ENCODE measurements around the gene SAFB.

The SAFB gene

GRCh38 chr19:5677580-5677979 lies 54.7 kb downstream of the SAFB start:
- no peak for DNase-seq (ENCODE audit: low read depth, low spot score)
- Histone ChIP-seq H3K9me3 (ENCODE audit: control insufficient read depth, insufficient read depth, low read length) (no peaks in the 10 kb centered on the region), H3K27ac (ENCODE audit: low read length) (no peak overlapping the region), H3K4me1 (ENCODE audit: control insufficient read depth, insufficient read depth, low read length) (peaks cover 2% of the 10 kb centered on the region), H3K27me3 (ENCODE audit: control insufficient read depth, insufficient read depth, low read length) (no peaks in the 10 kb centered on the region), H3K36me3 (ENCODE audit: control insufficient read depth, insufficient read depth, low read length) (no peaks in the 10 kb centered on the region), H3K4me3 (ENCODE audit: low read length) (no peak overlapping the region)
- no CpG with 5 or more reads among the region's 9 CpGs for WGBS (ENCODE audit: insufficient coverage, insufficient read length)

DNA sequence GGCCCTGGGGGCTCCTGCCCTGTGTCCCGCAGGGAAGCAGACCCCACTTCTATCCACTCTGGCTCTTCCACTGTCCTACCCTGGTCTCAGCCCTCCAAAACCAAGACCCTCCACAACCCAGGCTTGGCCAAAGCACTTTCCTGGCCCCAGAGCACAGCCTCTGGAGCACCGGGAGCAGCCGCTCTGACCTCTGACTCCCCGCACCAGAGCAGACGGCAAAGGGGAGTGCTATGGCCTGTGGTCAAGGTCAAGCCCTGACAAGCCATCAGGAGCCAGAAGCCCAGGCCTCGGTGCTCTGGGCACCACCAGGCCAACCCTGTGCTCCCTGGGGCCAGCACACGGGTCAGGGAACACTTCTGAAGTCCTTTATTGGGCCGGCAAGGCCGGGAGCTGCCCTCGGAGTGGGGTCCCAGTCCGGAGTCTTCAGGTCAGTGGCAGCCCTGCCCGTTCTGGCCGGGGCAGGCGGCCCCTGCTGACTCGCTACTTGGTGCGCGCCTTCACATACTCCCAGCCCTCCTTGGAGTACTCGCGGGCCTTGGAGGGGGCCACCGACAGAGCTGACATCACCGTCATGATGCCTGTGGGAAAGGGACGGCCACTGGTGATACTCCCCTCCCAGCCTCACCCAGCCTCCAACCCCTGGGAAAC lies 55.3 kb downstream of the SAFB start:
- no CpG with 5 or more reads among the region's 22 CpGs for WGBS (ENCODE audit: insufficient coverage, insufficient read length)
- Histone ChIP-seq H3K4me1 (ENCODE audit: control insufficient read depth, insufficient read depth, low read length) (peaks cover 2% of the 10 kb centered on the region), H3K27ac (ENCODE audit: low read length) (no peak overlapping the region), H3K27me3 (ENCODE audit: control insufficient read depth, insufficient read depth, low read length) (no peaks in the 10 kb centered on the region), H3K9me3 (ENCODE audit: control insufficient read depth, insufficient read depth, low read length) (no peaks in the 10 kb centered on the region), H3K36me3 (ENCODE audit: control insufficient read depth, insufficient read depth, low read length) (no peaks in the 10 kb centered on the region), H3K4me3 (ENCODE audit: low read length) (no peak overlapping the region)
- no peak for DNase-seq (ENCODE audit: low read depth, low spot score)

- Histone ChIP-seq H3K4me3 (ENCODE audit: low read length) (peak overlapping the region; percentile 64; the same call in 1 of the 2 replicates), H3K9me3 (ENCODE audit: control insufficient read depth, insufficient read depth, low read length) (no peaks in the 10 kb centered on the region), H3K36me3 (ENCODE audit: control insufficient read depth, insufficient read depth, low read length) (no peaks in the 10 kb centered on the region), H3K27me3 (ENCODE audit: control insufficient read depth, insufficient read depth, low read length) (no peaks in the 10 kb centered on the region), H3K4me1 (ENCODE audit: control insufficient read depth, insufficient read depth, low read length) (peaks cover 2% of the 10 kb centered on the region), H3K27ac (ENCODE audit: low read length) (no peak overlapping the region)
- no CpG with 5 or more reads among the region's 26 CpGs for WGBS (ENCODE audit: insufficient coverage, insufficient read length)
- no peak for DNase-seq (ENCODE audit: low read depth, low spot score)
These were observed 56.6 kb downstream of the SAFB start for GRCh38 chr19:5679289-5680083.

- no peaks in the 10 kb centered on the region; the same call in 1 of the 2 replicates for H3K4me1 ChIP-seq (ENCODE audit: control insufficient read depth, insufficient read depth, low read length)
- peak overlapping the region; percentile 64; the same call in 1 of the 2 replicates for H3K4me3 ChIP-seq (ENCODE audit: low read length)
- no peaks in the 10 kb centered on the region for H3K9me3 ChIP-seq (ENCODE audit: control insufficient read depth, insufficient read depth, low read length)
- DNase-seq (ENCODE audit: low read depth, low spot score) = no peak
- H3K27me3 ChIP-seq (ENCODE audit: control insufficient read depth, insufficient read depth, low read length) = no peaks in the 10 kb centered on the region
- no CpG with 5 or more reads among the region's 23 CpGs for WGBS (ENCODE audit: insufficient coverage, insufficient read length)
- no peak overlapping the region for H3K27ac ChIP-seq (ENCODE audit: low read length)
- H3K36me3 ChIP-seq (ENCODE audit: control insufficient read depth, insufficient read depth, low read length) = no peaks in the 10 kb centered on the region
These were observed 57.2 kb downstream of the SAFB start for GRCh38 chr19:5680084-5680436.

- Histone ChIP-seq H3K4me3 (ENCODE audit: low read length) (peak within 1 kb of the TSS; percentile 64; the same call in 1 of the 2 replicates), H3K27ac (ENCODE audit: low read length) (no peak within 1 kb of the TSS), H3K9me3 (ENCODE audit: control insufficient read depth, insufficient read depth, low read length) (no peaks in the 10 kb centered on the region), H3K4me1 (ENCODE audit: control insufficient read depth, insufficient read depth, low read length) (no peaks in the 10 kb centered on the region), H3K27me3 (ENCODE audit: control insufficient read depth, insufficient read depth, low read length) (no peaks in the 10 kb centered on the region), H3K36me3 (ENCODE audit: control insufficient read depth, insufficient read depth, low read length) (no peaks in the 10 kb centered on the region)
- WGBS (ENCODE audit: insufficient coverage, insufficient read length) = no CpG with 5 or more reads among the region's 94 CpGs
- peak; percentile 97 for DNase-seq (ENCODE audit: low read depth, low spot score)
These were observed 57.8 kb downstream of the SAFB start, which contains the start of the genes HSD11B1L and MICOS13 for GRCh38 chr19:5680437-5681368. HSD11B1L (plus strand) TSS chr19:5681027; CDS start chr19:5684833, 3,806 bp downstream. MICOS13 (minus strand) TSS chr19:5680516; CDS start chr19:5680486, 30 bp downstream.

DNA sequence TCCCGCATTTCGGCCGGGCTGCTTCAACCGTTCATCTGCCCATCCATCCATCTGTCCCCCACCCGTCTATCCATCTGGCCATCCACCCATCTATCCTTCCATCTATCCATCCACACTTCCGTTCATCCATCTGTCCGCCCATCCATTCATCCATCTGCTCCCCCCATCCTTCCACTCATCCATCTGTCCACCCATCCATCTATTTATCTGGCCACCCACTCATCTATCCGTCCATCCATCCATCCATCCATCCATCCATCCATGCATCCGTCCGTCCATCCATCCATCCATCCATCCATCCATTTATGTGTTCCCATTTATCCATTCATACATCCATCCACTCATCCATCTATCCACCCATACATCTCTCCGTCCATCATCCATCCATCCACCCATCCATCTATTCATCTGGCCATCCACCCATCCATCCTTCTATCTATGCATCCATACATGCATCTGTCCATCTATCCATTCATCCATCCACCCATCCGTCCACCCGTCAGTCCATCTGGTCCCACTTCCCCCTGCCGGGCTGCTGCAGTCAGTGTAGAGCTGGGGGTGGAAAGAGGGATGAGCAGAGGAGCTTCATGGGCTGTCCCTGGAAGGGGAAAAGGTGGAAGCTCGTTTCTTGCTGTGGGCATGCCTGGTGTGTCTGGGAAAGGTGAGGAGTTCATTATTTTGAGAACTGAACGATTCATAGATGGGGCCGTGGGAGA lies 58.7 kb downstream of the SAFB start:
- Histone ChIP-seq H3K4me1 (ENCODE audit: control insufficient read depth, insufficient read depth, low read length) (no peaks in the 10 kb centered on the region), H3K27ac (ENCODE audit: low read length) (no peak overlapping the region), H3K4me3 (ENCODE audit: low read length) (peak overlapping the region; percentile 59; the same call in 1 of the 2 replicates), H3K27me3 (ENCODE audit: control insufficient read depth, insufficient read depth, low read length) (no peaks in the 10 kb centered on the region), H3K9me3 (ENCODE audit: control insufficient read depth, insufficient read depth, low read length) (no peaks in the 10 kb centered on the region), H3K36me3 (ENCODE audit: control insufficient read depth, insufficient read depth, low read length) (no peaks in the 10 kb centered on the region)
- DNase-seq (ENCODE audit: low read depth, low spot score) = no peak
- 100% methylated on average over 2 of the region's 17 CpGs for WGBS (ENCODE audit: insufficient coverage, insufficient read length)

GRCh38 chr19:5682107-5682482 lies 59.2 kb downstream of the SAFB start:
- H3K4me3 ChIP-seq (ENCODE audit: low read length) = no peak overlapping the region
- no peak for DNase-seq (ENCODE audit: low read depth, low spot score)
- no peaks in the 10 kb centered on the region for H3K27me3 ChIP-seq (ENCODE audit: control insufficient read depth, insufficient read depth, low read length)
- no peaks in the 10 kb centered on the region for H3K36me3 ChIP-seq (ENCODE audit: control insufficient read depth, insufficient read depth, low read length)
- no CpG with 5 or more reads among the region's 3 CpGs for WGBS (ENCODE audit: insufficient coverage, insufficient read length)
- no peak overlapping the region for H3K27ac ChIP-seq (ENCODE audit: low read length)
- H3K4me1 ChIP-seq (ENCODE audit: control insufficient read depth, insufficient read depth, low read length) = no peaks in the 10 kb centered on the region
- H3K9me3 ChIP-seq (ENCODE audit: control insufficient read depth, insufficient read depth, low read length) = no peaks in the 10 kb centered on the region

GRCh38 chr19:5683177-5683886 lies 60.4 kb downstream of the SAFB start:
- no peak overlapping the region for H3K27ac ChIP-seq (ENCODE audit: low read length)

GRCh38 chr19:5684694-5685430 lies 62.0 kb downstream of the SAFB start:
- no peak for DNase-seq (ENCODE audit: low read depth, low spot score)
- WGBS (ENCODE audit: insufficient coverage, insufficient read length) = no CpG with 5 or more reads among the region's 22 CpGs
- Histone ChIP-seq H3K27ac (ENCODE audit: low read length) (no peak overlapping the region), H3K27me3 (ENCODE audit: control insufficient read depth, insufficient read depth, low read length) (no peaks in the 10 kb centered on the region), H3K4me3 (ENCODE audit: low read length) (no peak overlapping the region), H3K4me1 (ENCODE audit: control insufficient read depth, insufficient read depth, low read length) (no peaks in the 10 kb centered on the region), H3K9me3 (ENCODE audit: control insufficient read depth, insufficient read depth, low read length) (no peaks in the 10 kb centered on the region), H3K36me3 (ENCODE audit: control insufficient read depth, insufficient read depth, low read length) (no peaks in the 10 kb centered on the region)

More at GRCh38 chr19:5683177-5683886, 60.4 kb downstream of the SAFB start:
- no CpG with 5 or more reads among the region's 10 CpGs for WGBS (ENCODE audit: insufficient coverage, insufficient read length)
- Histone ChIP-seq H3K27me3 (ENCODE audit: control insufficient read depth, insufficient read depth, low read length) (no peaks in the 10 kb centered on the region), H3K9me3 (ENCODE audit: control insufficient read depth, insufficient read depth, low read length) (no peaks in the 10 kb centered on the region), H3K4me3 (ENCODE audit: low read length) (no peak overlapping the region), H3K36me3 (ENCODE audit: control insufficient read depth, insufficient read depth, low read length) (no peaks in the 10 kb centered on the region), H3K4me1 (ENCODE audit: control insufficient read depth, insufficient read depth, low read length) (no peaks in the 10 kb centered on the region)
- no peak for DNase-seq (ENCODE audit: low read depth, low spot score)

Measured in iPS DF 6.9 (cell line).